Frontal cortex (tissue), 4 donors: ENCODE measurements around the gene STRAP. TPM values are rescaled to one million over a fixed set of nuclear protein-coding genes. Genes with fewer than 3 reads are reported as not detected.
A peak's percentile ranks its signal among the peaks of the same experiment; 100 is the strongest.
"Not testable (repeated sequence)": the region's sequence is repeated elsewhere in the genome, so short reads cannot be mapped to it uniquely, and the experiment has no call there.

Source experiments
- DNase-seq, 2 donors: peaks; one replicate each; pipeline ENCODE4 v3.0.0; 2012; ENCODE audit warnings: low spot score in 2 of 2
- FAIRE-seq: peaks from 2 replicates; lab custom pipeline; 2012; peaks lifted over from hg19 to GRCh38; lab: Jason Lieb, UNC
- total RNA-seq: library from RNA; depleted of rRNA; stranded (reverse); fragments of >200 nt; gene quantifications from one replicate; pipeline ENCODE4 v1.2.3, GENCODE V29; 2014
- donor health status: control.
- donor health status: control.
- donor health status: control.

Gene STRAP
- total RNA-seq, 1 donor from 2014 or later, result 74.2 TPM

- FAIRE-seq, result no peak
- DNase-seq, result no peak
Observed at GRCh38 chr12:15863372-15863771, 18.8 kb upstream of the STRAP start.

DNA sequence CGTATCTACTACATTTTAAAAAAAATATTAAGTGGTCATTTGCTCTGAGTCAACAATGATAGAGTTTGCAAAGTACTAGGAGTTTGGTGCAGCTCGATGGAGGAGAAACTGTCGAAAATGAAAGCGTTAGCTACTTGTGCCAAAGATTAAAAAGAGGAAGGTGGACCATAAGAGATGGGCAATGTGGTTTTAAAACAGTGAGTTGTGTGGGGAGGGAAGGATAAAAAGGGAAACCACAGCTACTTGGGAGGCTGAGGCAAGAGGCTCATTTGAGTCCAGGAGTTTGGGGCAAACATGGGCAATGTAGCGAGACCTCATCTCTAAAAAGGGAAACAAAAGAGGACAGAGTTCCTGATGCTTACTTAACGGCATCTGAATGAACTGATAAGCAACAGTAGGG, 18.2 kb upstream of the STRAP start:
- FAIRE-seq (no peak), DNase-seq (no peak)

GRCh38 chr12:15868186-15868585, 14.0 kb upstream of the STRAP start:
- FAIRE-seq (no peak), DNase-seq (no peak)

DNA sequence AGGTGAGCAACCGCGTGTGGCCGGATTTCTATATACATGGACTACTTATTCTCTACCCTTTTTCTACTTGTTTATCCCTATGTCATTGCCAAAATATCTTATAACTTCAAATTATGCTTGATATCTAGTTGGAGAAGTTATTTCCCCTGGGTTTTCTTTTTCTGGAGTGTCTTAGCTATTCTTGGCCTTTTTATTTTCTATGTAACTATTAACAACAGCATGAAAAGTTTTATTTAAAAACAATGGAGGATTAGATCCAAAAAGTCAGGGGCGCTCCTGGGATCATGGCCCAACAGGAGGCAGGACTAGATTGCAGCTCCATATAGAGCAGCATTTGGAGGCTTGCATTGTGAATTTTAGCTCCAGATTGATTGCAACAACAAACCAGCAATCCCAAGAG, 8.6 kb upstream of the STRAP start:
- FAIRE-seq (no peak), DNase-seq (no peak)

- not testable (repeated sequence) for DNase-seq, FAIRE-seq
Observed at GRCh38 chr12:15874556-15875145, 7.5 kb upstream of the STRAP start.

- DNase-seq (no peak), FAIRE-seq (no peak)
Observed at GRCh38 chr12:15875863-15876262, 6.3 kb upstream of the STRAP start.

DNA sequence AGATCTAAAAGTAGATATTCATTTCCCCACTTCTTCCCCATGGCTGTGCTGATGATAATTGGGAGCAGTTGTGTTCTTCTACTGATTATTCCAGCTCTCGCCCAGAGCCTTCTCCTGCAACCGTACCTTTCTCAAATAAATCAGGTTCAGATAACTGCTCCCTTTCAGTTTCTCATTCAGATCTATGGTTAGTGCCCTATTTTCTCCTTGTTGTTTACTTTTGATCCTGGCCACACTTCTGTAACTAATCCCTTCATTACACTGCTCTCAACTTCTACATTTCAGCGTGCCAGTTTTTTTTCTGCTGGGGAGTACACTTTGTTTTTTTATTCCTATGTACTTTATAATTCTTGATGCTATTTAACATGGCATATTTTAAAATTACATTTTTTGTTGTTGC, 2.8 kb upstream of the STRAP start:
- DNase-seq (no peak), FAIRE-seq (no peak)

- FAIRE-seq, result no peak
Observed at GRCh38 chr12:15880721-15881120, 1.5 kb upstream of the STRAP start.

DNA sequence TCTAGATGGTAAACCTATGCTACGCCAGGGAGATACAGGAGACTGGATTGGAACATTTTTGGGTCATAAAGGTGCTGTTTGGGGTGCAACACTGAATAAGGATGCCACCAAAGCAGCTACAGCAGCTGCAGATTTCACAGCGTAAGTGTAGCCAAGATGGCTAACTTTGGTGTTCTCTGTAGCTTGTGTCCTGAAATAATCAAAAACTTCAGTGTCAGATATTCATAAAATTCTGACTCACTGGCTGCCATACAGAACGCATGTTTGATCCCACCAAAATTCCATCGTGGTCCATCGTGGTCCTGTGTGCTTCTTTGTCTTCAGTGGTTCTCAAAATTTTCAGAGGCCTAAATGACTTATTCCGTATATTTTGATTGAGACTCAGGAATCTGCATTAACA, 1.3 kb downstream of the STRAP start:
- DNase-seq (no peak), FAIRE-seq (no peak)

More at GRCh38 chr12:15880721-15881120, 1.5 kb upstream of the STRAP start:
- no peak for DNase-seq

DNA sequence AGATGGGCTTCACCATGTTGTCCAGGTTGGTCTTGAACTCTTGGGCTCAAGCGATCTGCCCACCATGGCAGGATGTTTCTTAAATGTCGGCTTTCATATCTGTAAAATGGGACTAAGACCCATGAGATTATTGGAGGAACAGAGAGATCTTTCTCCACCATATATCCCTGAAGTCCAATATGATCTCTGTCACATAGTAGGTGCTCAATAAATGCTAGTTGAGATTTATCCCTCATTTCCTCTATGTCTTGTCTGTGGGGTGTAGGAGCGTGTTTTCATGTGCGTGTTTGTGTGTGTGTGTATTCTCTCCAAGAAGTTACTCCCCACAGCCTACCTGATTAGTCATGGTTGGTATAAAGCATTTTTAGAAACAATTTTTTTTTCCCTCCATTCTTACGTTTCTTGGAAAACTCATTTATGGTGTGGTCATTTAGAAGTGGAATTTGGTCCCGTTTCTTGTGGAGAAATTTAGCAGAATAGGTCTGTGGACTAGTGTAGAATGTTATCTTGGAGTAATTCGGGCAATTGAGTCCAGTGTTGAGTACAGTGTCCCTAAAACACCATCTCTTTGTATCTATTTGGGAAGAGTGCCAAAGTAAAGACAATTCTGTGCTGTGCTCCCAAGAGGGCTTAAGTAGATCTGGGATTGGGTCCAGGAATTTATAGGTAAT, 4.3 kb downstream of the STRAP start:
- DNase-seq (no peak), FAIRE-seq (no peak)

DNA sequence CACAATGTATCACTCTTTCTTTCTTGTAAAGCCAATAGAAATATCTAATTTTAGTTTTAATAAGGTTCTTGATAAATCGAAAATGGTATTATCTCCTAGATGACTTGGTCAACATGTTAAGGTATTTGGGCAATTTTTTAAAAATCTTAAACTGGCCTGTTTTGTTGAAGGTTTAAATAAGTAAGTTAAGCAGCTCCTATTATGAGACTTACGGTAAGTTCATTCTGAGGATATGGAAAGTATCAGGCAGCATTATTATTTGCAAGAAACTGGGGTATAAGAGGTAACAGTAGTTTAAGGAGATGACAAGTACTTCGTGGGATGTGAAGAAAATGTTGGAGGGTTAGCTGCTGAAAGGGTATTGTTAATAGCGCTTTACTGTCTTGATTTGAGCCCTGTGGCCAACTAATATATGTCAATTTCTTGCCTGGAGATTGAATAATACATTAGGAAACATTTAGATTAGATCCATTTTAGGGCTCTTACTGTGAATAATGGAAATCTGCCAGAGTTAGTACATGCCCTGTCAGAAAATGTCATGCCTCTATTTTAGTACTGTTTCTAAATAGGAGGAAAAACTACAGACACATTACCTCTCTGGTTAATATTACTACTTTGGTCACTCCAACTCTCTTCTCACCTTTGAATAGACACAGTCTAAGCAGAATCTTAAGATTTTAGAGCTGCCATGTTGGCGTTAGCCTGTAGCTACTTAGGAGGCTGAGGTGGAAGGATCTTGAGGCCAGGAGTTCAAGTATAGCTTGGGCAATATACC, 5.0 kb downstream of the STRAP start:
- FAIRE-seq, result no peak
- no peak for DNase-seq

DNA sequence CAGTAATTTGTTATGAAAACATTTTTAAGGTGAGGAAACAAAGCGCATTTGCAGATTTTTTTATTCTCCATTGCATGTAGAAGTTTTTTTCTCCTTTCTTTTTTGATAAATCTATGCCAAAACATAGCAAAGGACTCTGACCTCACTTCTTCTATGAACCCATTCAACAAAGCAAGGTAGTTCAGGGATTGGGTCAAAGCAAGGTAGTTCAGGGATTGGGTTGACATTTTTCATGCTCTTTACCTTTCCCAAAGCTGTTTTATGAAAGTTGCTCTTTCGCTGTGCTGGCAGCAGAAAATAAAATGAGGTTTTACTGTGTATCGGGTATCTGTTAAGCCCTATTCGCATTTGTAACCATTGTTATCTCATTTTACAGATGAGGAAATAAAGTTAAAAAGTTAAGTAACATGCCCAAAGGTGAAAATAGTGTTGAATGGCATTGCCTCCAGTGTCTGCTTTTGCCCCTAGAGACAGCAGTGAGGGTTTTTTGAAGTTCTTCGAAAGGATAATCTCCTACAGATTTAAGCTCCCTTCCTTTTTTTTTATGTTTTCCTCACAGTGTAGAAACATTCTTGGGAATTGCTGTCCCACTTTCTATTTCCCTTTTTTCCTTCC, 10.6 kb downstream of the STRAP start:
- no peak for DNase-seq
- FAIRE-seq, result no peak

GRCh38 chr12:15893260-15893659, 11.1 kb downstream of the STRAP start:
- DNase-seq (no peak), FAIRE-seq (peak; percentile 99)

- no peak for DNase-seq
- FAIRE-seq, result no peak
Observed at GRCh38 chr12:15896867-15897266, 14.7 kb downstream of the STRAP start.

DNA sequence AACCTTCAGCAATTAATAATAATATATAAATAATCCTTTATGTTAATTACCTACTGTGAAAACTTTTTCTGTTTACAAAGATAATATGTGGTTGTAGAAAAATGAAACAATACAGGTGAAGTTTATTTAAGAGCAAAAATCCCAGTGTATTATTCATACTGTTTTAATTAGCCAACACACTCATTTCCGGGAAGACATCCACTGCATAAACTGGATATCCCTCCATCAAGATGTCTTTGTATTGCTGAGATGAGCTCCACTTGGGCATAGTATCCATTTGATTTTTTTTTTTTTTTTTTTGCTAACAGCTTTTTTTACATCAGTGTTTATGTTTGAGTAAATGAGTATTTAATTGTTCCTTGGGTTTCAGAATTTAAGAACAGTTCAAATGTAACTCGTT, 15.2 kb downstream of the STRAP start:
- DNase-seq (no peak), FAIRE-seq (peak; percentile 56)

DNA sequence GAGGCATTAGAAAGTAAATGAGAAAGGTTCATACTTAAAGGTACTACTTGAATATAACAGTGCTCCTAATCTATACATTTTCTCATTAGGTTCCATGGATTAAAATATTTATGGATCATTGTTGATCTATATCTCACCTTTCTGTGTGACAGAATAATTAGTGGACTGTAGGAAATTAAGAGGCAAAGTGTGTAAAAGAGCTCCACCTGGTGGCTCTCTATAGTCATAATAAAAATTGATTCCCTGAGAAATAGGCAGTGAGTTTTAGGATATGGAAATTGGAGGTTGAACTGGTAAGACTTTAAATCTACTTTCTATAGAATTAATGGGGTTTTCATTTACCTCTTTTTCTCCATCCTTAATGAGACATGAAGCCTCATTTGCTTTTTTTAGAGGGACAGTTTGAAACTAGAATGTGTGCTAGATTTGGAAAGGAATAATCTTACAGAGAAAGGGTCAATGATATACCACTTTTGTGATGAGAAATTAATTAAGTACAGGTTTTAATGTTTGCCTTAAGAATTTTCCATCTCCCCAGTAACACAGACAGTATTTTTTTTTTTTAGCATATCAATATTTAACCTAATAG, 17.2 kb downstream of the STRAP start:
- FAIRE-seq (peak; percentile 31), DNase-seq (no peak)

DNA sequence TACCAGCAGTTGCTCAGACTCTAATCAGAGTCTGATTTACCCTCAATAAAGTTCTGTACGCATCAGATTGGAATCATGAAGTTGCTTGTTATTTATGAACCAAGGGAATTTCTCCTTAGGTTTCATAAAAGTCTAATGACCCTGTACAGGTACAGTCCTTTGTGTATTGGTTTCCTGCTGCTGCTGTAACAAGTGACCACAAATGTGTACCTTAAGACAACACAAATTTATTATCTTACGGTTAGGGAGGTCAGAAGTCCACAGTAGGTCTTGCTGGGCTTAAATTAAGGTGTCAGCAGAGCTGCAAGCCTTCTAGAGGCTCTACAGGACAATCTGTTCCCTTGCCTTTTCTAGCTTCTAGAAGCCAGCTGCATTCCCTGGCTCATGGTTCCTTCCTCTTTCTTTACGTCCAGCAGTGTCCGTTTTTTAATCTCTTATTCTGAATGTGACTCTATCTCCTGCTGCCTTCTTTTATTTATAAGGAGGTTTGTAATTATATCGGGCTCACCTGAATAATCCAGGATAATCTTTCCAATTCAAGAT, 22.3 kb downstream of the STRAP start:
- DNase-seq, result no peak
- no peak for FAIRE-seq

DNA sequence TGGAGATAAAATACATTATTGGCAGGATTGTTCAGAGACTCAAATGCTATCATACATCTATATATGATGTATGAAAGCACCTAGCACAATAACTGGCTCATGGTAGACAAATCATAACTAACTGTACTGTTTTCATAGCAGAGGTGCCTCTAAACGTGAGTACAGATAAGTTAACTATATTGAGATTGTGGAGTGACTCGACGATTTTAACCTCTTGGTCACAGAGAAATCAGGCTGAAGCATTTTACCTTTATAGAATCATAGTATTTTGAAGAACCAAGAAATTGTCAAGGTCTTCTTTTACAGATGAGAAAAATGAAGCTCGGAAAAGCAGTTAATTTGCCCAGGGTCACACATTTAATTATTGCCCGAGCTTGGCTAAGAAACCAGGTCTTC, 28.3 kb downstream of the STRAP start:
- FAIRE-seq (no peak), DNase-seq (no peak)

DNA sequence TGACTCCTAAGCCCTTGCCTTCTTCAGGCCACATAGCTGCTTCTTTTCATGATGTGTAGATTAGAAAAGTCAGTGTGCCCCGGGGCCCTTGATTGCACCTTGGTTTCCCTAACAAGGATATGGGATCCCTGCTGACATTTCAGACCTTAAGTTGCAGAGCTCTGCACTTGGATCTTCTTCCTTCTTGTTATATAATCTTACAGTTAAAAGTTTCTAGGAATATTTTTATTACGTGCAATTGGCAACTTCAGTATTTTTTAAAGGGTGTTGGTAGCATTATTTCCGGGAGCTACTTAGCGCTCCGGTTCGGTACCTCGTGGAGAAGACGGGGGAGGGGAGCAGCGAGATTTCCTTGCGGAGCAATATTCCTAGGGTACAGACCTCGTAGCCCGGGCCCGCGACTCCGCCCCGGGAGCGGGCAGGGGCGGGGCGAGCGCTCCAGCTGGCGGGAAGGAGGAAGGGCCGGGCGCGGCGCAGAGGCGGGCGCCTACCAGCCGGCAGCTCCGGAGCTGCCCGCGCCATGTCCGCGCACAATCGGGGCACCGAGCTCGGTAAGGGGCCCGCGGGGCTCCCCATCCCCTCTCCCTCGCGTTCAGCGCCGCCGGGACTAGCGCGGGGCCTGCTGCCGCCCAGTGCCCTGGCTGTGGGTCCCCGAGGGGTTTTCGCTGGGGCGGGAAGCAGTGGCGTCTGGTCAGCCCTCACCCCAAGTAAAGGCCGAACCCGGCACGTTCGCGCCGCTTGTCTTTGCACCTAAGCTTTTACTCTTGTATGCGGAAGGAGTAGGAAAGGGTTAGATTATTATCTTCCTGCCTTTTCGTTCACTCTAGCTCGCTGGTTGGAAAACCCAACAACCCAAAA, 28.9 kb downstream of the STRAP start, which contains the start of gene DERA:
TSS of gene DERA (plus strand) at position 469 of the 858 bp plus-strand sequence. CDS start at position 521, 52 bp downstream.
- DNase-seq, result peak; percentile 71 to 80
- no peak for FAIRE-seq
